Activated CD8-positive, alpha-beta T cell treated with anti-CD3 and anti-CD28 coated beads, Interleukin-2, amount 10 ng/mL, durations not matched to agents 7 days and 5 days (primary cell): Measurements from ENCODE around the gene ASPM. TPM values are rescaled to one million over a fixed set of nuclear protein-coding genes. Genes with fewer than 3 reads are reported as not detected.
"Not testable (repeated sequence)": the region's sequence is repeated elsewhere in the genome, so short reads cannot be mapped to it uniquely, and the experiment has no call there.

Source experiments
- ATAC-seq: fragments of 150-1000 bp; cut with Tn5 transposase; one replicate; pipeline ENCODE4 v1.10.0; 2021; ENCODE audit warnings: moderate library complexity
- CTCF ChIA-PET: fragments of 350-600 bp; sonication (Branson Sonifier 250); formaldehyde crosslinking; loops from one replicate; lab custom pipeline; 2021; ENCODE audit warnings: antibody characterized with exemption; lab: Charles Lee
- POLR2A ChIA-PET: fragments of 350-600 bp; sonication (Branson Sonifier 250); formaldehyde crosslinking; loops from one replicate; lab custom pipeline; 2021; ENCODE audit warnings: antibody characterized with exemption; lab: Charles Lee
- DNase-seq: peaks from one replicate; pipeline ENCODE4 v3.0.0-alpha.2; 2020
- H3K27ac Mint-ChIP-seq: one replicate; pipeline ENCODE4 v1.8.0; 2021; ENCODE audit warnings: mild to moderate bottlenecking, mixed read lengths
- H3K27me3 Mint-ChIP-seq: one replicate; pipeline ENCODE4 v1.8.0; 2021; ENCODE audit warnings: low read depth, mixed read lengths
- H3K36me3 Mint-ChIP-seq: one replicate; pipeline ENCODE4 v1.8.0; 2021; ENCODE audit warnings: low read depth, mixed read lengths
- H3K4me1 Mint-ChIP-seq: one replicate; pipeline ENCODE4 v1.8.0; 2021; ENCODE audit warnings: low read depth, mixed read lengths
- H3K4me3 Mint-ChIP-seq: one replicate; pipeline ENCODE4 v1.8.0; 2021; ENCODE audit warnings: mild to moderate bottlenecking, mixed read lengths
- H3K9me3 Mint-ChIP-seq: one replicate; pipeline ENCODE4 v1.8.0; 2022; ENCODE audit warnings: mixed read lengths; ENCODE audit not compliant: insufficient read depth
- total RNA-seq, 2 experiments: library from RNA; stranded (reverse); gene quantifications; one replicate each; pipeline ENCODE4 v1.2.3, GENCODE V29; 2021

ASPM gene
- total RNA-seq, 2 experiments from 2014 or later = 87.5 to 87.9 TPM

- H3K4me1 Mint-ChIP-seq, H3K27me3 Mint-ChIP-seq, CTCF ChIA-PET, POLR2A ChIA-PET, H3K4me3 Mint-ChIP-seq, ATAC-seq, H3K36me3 Mint-ChIP-seq, DNase-seq, H3K27ac Mint-ChIP-seq, H3K9me3 Mint-ChIP-seq: not testable (repeated sequence)
Observed at GRCh38 chr1:197034631-197035339, 111.7 kb downstream of the ASPM start.

Other genes with a start within 250 kb of the ASPM start
- gene CFHR2, start 202.9 kb downstream of the ASPM start, total RNA-seq = not detected
- not detected for gene CFHR5, start 169.1 kb downstream of the ASPM start, total RNA-seq
- not detected for gene F13B, start 79.4 kb downstream of the ASPM start, total RNA-seq
- 1 to 10 TPM; 5.3 TPM for gene ZBTB41, start 54.6 kb upstream of the ASPM start, total RNA-seq
- gene CRB1, start 121.6 kb upstream of the ASPM start, total RNA-seq = under 1 TPM in 1 of 2 experiments, not detected in 1; 0.08 TPM